Measurements from ENCODE around the gene LRFN5.

LRFN5 gene

DNA sequence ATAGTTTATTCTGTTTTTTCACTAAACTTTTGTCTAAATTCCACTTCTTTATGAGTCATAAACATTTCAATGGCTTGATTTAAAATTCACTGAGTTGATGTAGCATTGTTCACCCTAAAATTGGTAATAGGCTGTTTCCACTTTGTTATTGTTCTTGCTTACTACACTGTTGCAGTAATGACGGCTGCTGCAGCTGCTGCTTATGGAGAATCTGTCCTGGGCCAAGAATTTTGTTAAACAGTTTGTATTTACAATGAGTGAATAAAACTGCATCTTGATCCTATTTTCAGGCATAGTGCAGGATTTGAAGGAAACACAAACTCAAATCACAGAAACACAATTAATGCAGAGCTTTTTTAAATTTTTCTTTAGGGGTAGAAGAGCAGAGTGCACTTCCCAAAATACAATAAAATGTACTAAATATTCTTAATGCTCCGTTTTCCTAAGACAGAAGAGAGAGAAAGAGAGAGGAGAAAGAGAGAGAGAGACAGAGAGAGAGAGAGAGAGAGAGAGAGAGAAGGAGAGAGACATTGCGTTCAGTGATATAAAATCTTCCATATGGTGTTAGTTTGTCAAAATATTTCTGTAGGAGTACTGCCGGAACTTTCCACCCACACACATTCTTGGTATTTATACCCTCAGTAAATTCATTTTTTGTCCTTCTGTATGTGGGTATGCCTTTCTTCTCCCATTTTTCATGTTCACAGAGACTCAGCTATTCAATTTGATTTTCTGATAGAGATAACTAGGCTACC, 266.4 kb downstream of the LRFN5 start:
- H3K4me3 ChIP-seq (ENCODE audit: control insufficient read depth, low read depth, low read length): no peak overlapping the region
- TF ChIP-seq, protein P1, sequence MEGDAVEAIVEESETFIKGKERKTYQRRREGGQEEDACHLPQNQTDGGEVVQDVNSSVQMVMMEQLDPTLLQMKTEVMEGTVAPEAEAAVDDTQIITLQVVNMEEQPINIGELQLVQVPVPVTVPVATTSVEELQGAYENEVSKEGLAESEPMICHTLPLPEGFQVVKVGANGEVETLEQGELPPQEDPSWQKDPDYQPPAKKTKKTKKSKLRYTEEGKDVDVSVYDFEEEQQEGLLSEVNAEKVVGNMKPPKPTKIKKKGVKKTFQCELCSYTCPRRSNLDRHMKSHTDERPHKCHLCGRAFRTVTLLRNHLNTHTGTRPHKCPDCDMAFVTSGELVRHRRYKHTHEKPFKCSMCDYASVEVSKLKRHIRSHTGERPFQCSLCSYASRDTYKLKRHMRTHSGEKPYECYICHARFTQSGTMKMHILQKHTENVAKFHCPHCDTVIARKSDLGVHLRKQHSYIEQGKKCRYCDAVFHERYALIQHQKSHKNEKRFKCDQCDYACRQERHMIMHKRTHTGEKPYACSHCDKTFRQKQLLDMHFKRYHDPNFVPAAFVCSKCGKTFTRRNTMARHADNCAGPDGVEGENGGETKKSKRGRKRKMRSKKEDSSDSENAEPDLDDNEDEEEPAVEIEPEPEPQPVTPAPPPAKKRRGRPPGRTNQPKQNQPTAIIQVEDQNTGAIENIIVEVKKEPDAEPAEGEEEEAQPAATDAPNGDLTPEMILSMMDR (IDR thresholded peaks at IDR 0.05; ENCODE audit: control insufficient read depth, insufficient read depth, low read depth, low read length, missing control alignments): no peak
- DNase-seq (ENCODE audit: low read depth): no peak

DNA sequence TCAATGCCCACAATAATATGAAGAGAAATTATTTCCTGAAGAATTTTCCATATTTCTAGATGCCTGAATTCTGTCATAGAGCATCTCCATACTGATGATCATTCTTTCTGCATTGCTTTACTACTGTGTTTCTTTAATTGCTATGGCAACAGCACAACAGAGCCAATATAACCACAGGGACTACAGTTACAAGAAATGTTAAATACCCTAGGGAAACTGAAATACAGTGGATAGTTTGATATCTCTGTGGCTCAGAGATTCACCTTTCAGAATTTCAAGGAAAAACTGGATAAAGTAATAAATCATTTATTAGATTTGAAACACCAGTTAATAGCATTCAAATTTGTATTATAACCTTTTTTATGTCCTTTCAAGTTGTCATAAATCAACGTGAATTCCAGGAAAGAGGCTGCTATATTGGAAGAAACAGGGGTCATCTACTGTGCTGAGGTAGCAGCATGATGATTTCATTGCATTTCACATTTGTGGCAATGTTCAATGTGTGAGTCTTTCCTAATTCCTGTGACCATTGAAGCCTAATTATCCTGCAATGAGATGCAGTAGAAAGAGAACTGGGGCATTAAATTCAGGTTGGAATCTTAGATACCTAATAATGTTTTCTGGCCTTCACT, 267.1 kb downstream of the LRFN5 start:
- TF ChIP-seq, protein P1 (IDR thresholded peaks at IDR 0.05; ENCODE audit: control insufficient read depth, insufficient read depth, low read depth, low read length, missing control alignments): no peak
- no peak overlapping the region for H3K4me3 ChIP-seq (ENCODE audit: control insufficient read depth, low read depth, low read length)
- DNase-seq (ENCODE audit: low read depth): no peak

DNA sequence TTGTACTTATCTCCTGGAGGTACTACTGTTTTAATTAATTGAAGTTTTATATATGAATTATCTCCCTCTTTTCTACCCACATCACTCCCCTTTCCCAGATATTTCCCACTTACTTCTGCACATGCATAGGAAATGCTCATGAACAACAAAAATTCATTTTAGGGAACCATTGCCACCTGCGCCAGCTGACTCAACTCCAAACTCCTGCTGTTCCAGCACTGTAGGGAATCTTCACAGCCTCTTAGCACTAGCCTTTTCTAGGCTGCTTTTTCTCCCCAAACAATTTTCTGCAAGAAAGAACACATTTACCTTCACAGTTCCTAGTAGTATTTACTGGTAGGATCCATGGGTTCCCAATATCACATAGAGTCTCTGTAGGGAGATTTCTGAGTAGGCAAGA, 268.4 kb downstream of the LRFN5 start:
- DNase-seq (ENCODE audit: low read depth): no peak
- TF ChIP-seq, protein P1 (IDR thresholded peaks at IDR 0.05; ENCODE audit: control insufficient read depth, insufficient read depth, low read depth, low read length, missing control alignments): no peak
- no peak overlapping the region for H3K4me3 ChIP-seq (ENCODE audit: control insufficient read depth, low read depth, low read length)

DNA sequence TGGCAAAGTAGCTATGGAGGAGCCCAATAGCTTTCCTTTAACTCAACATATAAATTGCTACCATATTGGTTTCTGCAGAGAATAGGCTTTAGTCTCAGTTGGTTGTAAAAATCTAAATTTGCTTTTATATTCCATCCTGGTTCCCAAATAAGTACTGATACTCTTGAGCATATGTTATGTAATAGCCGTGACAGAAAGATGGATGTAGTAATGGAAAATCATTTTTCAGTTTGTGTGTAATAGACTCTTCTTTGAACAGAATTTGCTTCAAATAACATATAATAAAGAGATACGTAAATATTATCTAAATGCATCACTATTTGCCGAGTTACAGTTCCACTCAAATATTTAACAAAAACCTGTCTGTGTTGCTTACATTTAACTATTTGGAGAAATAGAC, 271.6 kb downstream of the LRFN5 start:
- TF ChIP-seq, protein P1 (IDR thresholded peaks at IDR 0.05; ENCODE audit: control insufficient read depth, insufficient read depth, low read depth, low read length, missing control alignments): no peak
- H3K4me3 ChIP-seq (ENCODE audit: control insufficient read depth, low read depth, low read length): no peak overlapping the region
- DNase-seq (ENCODE audit: low read depth): no peak

DNA sequence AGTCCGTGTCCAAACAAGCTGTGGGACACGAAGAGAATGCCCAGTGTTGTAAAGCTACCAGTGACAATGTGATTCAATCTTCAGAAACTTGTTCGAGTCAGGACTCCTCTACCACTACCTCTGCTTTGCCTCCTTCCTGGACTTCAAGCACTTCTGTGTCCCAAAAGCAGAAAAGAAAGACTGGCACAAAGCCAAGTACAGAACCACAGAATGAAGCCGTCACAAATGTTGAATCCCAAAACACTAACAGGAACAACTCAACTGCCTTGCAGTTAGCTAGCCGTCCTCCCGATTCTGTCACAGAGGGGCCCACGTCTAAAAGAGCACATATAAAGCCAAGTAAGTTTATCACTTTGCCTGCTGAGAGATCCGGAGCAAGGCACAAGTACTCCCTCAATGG, 284.9 kb downstream of the LRFN5 start:
- TF ChIP-seq, protein P1 (IDR thresholded peaks at IDR 0.05; ENCODE audit: control insufficient read depth, insufficient read depth, low read depth, low read length, missing control alignments): no peak
- H3K4me3 ChIP-seq (ENCODE audit: control insufficient read depth, low read depth, low read length): no peak overlapping the region
- DNase-seq (ENCODE audit: low read depth): no peak

DNA sequence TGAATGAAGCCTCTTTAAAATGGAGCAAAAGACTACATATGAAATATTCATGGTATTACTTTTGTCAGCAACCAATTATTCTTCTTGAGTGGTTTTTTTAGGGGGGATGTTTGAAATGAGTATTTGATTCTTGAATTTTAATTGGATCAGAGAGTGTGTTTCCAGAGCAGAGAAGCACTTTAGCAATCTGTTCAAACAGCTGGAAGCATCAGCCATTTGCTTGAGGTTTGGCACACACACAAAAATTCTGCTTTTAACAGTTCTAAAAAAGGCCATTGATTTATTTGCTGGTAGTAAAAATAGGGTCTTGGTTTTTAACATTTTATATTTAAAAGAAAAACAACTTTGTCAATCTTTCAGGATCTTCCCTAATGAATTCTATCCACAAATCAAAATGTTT, 292.7 kb downstream of the LRFN5 start:
- TF ChIP-seq, protein P1 (IDR thresholded peaks at IDR 0.05; ENCODE audit: control insufficient read depth, insufficient read depth, low read depth, low read length, missing control alignments): no peak
- H3K4me3 ChIP-seq (ENCODE audit: control insufficient read depth, low read depth, low read length): no peak overlapping the region
- DNase-seq (ENCODE audit: low read depth): no peak
